ENCODE results near the gene URI1. TPM values are rescaled to one million over a fixed set of nuclear protein-coding genes. Genes with fewer than 3 reads are reported as not detected.
"Not testable (repeated sequence)": the region's sequence is repeated elsewhere in the genome, so short reads cannot be mapped to it uniquely, and the experiment has no call there.

Gene URI1
- polyA plus RNA-seq, 3 donors = 21.8 to 35.1 (median 32.5) TPM

DNA sequence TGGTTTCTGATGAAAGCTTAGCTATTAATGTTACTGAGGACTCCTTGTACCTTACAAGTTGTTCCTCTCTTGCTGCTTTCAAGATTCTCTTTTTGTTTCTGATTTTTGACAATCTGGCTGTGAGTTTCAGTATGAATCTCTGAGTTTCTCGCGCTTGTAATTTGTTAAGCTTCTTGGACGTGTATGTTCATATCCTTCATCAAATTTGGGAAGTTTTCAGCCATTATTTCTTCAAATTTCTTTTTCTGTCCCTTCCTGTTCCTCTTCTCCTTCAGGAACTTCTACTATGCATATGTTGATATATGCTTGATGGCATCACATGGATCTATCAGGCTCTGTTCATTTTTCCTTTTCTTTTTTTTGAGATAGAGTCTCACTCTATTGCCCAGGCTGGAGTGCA, 5.6 kb upstream of the URI1 start:
- H3K27ac ChIP-seq (ENCODE audit: low read depth, low read length) = no peak overlapping the region
- WGBS, 3 donors = 91 to 95% (median 94%) methylated on average over 3 of the region's 3 CpGs

DNA sequence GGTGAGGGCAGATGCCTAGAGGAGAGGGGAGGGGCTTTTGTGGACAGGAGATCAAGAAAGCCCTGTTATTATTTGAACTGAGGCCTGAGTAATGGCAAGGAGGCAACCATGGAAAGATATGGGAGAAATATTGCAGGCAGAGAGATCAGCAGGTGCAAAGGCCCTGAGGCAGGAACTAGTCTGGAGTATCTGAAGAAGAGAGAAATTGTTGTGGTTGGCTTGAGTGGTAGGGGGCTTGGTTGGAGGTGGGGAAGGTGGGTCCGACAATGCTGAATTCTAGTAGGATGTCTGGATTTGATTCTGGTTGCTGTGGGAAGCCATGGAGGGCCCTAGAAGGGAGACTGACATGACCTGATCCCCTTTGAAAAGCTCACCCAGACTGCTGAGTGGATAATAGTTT, 2.4 kb upstream of the URI1 start:
- WGBS, 3 donors = 91 to 100% (median 97%) methylated on average over 1 of the region's 1 CpG

GRCh38 chr19:29940971-29941585, 961 bp upstream of the URI1 start:
- H3K27ac ChIP-seq (ENCODE audit: low read depth, low read length) = no peak overlapping the region
- WGBS, 3 donors = 84 to 92% (median 89%) methylated on average over 9 of the region's 9 CpGs

More for the DNA sequence above, 2.4 kb upstream of the URI1 start:
- no peak overlapping the region for H3K27ac ChIP-seq (ENCODE audit: low read depth, low read length)

GRCh38 chr19:29942404-29943261, 594 bp downstream of the URI1 start:
- H3K27ac ChIP-seq (ENCODE audit: low read depth, low read length) = no peak overlapping the region
- 2% methylated on average over 60 to 75 of the region's 79 CpGs for WGBS, 3 donors

DNA sequence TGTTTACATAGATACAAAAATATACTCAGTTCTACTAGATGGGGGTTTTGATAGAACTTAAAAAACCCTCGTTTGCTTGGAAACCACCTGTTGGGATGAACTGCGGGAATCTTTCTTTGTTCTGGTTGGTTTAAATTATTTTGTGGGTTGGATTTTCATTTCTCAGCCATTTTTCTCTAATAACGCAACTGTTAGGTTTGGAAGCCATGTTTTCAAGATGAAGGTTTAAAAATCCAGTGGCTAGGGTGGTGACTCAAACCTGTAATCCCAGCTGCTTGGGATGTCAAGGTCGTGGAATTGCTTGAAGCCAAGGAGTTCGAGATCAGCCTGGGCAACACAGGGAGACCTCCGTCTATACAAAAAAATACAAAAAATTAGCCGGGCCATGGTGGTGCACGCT, 1.6 kb downstream of the URI1 start:
- 71 to 82% (median 75%) methylated on average over 8 of the region's 8 CpGs for WGBS, 3 donors
- no peak overlapping the region for H3K27ac ChIP-seq (ENCODE audit: low read depth, low read length)

- 39 to 63% (median 50%) methylated on average over 8 of the region's 8 CpGs for WGBS, 3 donors
- no peak overlapping the region for H3K27ac ChIP-seq (ENCODE audit: low read depth, low read length)
These were observed 2.5 kb downstream of the URI1 start for GRCh38 chr19:29944390-29945012.

DNA sequence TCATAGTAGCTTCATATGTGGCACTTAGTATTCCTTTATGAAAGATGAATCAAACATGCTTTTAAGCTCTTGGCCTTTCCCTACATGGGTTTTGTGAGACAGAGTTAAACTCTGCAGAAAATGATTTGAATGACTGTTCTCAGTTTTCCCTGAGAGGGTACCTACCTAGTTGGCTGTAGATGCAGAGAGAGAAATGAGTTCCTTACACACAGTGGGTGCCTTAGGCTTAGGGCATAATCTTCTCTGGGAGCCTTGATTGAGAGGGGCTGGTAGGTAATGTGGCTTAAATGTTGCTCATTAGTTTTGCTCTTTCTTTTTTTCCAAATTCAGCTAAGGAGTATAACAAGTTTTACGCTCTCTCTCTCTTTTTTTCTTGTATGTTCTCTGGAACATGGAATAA, 3.0 kb downstream of the URI1 start:
- 68 to 94% (median 76%) methylated on average over 1 of the region's 1 CpG for WGBS, 3 donors

GRCh38 chr19:29945433-29945832, 3.4 kb downstream of the URI1 start:
- WGBS, 3 donors = 44 to 60% (median 56%) methylated on average over 4 of the region's 4 CpGs
- no peak overlapping the region for H3K27ac ChIP-seq (ENCODE audit: low read depth, low read length)

More for the DNA sequence above, 3.0 kb downstream of the URI1 start:
- H3K27ac ChIP-seq (ENCODE audit: low read depth, low read length) = no peak overlapping the region

- WGBS, 3 donors = 80 to 95% (median 88%) methylated on average over 2 of the region's 2 CpGs
- no peak overlapping the region for H3K27ac ChIP-seq (ENCODE audit: low read depth, low read length)
These were observed 4.6 kb downstream of the URI1 start for GRCh38 chr19:29946645-29947044.

DNA sequence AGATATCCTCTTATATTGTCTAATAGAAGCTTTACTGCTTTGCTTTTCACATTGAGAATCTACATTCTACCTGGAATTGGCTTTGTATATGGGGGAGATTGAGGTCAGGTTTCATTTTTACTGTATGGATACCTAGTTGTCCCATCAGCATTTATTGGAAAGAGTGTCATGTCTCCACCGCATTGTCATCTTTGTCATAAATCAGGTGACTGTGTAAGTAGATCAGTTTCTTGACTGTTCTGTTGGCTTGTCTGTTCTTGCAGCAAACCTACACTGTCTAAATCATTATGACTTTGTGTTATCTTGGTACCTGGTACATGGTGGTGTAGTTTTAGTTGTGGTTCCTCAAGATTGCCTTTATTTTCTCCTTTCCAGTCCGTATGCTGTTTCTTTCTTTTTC, 5.8 kb downstream of the URI1 start:
- 85 to 91% (median 88%) methylated on average over 2 of the region's 2 CpGs for WGBS, 3 donors
- no peak overlapping the region for H3K27ac ChIP-seq (ENCODE audit: low read depth, low read length)

DNA sequence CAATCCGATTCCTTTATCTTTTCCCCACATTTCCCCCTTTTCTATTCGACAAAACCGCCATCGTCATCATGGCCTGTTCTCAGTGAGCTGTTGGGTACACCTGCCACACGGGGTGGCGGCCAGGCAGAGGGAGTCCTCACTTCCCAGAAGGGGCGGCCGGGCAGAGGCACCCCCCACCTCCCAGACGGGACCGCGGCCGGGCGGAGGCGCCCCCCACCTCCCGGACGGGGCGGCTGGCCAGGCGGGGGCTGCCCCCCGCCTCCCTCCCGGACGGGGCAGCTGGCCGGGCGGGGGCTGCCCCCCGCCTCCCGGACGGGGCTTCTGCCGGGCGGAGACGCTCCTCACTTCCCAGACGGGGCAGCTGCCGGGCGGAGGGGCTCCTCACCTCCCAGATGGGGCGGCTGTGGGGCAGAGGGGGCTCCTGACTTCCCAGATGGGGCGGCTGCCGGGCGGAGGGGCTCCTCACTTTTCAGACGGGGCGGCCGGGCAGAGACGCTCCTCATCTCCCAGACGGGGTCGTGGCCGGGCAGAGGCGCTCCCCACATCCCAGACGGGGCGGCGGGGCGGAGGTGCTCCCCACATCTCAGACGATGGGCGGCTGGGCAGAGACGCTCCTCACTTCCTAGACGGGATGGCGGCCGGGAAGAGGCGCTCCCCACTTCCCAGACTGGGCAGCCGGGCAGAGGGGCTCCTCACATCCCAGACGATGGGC, 6.9 kb downstream of the URI1 start:
- 94 to 96% (median 96%) methylated on average over 43 to 54 of the region's 57 CpGs for WGBS, 3 donors
- H3K27ac ChIP-seq (ENCODE audit: low read depth, low read length) = not testable (repeated sequence)

- 62 to 80% (median 63%) methylated on average over 1 of the region's 1 CpG for WGBS, 3 donors
- H3K27ac ChIP-seq (ENCODE audit: low read depth, low read length) = no peak overlapping the region
These were observed 10.1 kb downstream of the URI1 start for GRCh38 chr19:29952177-29952576.

GRCh38 chr19:29952646-29953045, 10.6 kb downstream of the URI1 start:
- 64 to 71% (median 71%) methylated on average over 4 of the region's 4 CpGs for WGBS, 3 donors
- H3K27ac ChIP-seq (ENCODE audit: low read depth, low read length) = no peak overlapping the region

- 93 to 96% (median 94%) methylated on average over 2 of the region's 2 CpGs for WGBS, 3 donors
- no peak overlapping the region for H3K27ac ChIP-seq (ENCODE audit: low read depth, low read length)
These were observed 11.6 kb downstream of the URI1 start for GRCh38 chr19:29953352-29954247.

- H3K27ac ChIP-seq (ENCODE audit: low read depth, low read length) = no peak overlapping the region
- 80 to 94% (median 93%) methylated on average over 6 of the region's 6 CpGs for WGBS, 3 donors
These were observed 14.8 kb downstream of the URI1 start for GRCh38 chr19:29956855-29957254.

DNA sequence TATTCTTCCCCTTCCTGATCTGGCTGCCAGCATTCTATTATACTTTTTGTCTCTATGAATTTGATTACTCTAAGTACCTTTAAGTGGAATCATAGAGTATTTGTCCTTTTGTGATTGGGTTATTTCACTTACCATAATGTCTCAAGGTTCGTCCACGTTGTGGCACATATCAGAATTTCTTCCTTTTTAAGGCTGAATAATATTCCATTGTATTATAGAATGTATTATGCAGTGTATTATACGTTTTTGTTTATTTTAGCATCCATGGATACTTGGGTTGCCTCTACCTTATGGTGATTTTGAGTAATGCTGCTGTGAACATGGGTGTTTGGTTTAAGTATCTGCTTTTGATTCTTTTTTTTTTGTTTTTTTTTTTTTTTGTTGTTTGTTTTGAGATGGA, 19.3 kb downstream of the URI1 start:
- WGBS, 3 donors = 87 to 92% (median 88%) methylated on average over 3 of the region's 3 CpGs
- H3K27ac ChIP-seq (ENCODE audit: low read depth, low read length) = no peak overlapping the region

DNA sequence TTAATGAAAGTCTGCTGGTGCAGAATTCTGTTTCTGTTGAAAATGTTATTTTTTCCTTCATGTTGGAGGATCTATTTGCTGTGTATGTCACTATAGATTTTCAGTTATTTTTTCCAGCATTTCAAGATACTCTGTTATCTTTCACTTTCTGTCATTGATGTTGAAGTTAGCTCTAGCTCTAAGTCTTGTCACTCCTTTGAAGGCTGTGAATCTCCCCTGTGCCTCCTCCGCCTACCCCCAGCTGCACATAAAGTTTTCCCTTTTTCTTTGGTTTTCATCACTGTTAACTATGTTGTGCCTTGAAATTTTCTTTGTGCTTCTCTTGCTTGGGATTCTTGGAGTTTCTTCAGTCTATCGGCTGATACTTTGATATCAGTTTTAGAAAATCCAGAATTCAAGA, 20.8 kb downstream of the URI1 start:
- no peak overlapping the region for H3K27ac ChIP-seq (ENCODE audit: low read depth, low read length)
- WGBS, 3 donors = 81 to 97% (median 92%) methylated on average over 2 of the region's 2 CpGs

GRCh38 chr19:29963576-29963975, 21.5 kb downstream of the URI1 start:
- WGBS, 3 donors = 41 to 88% (median 83%) methylated on average over 4 of the region's 4 CpGs
- H3K27ac ChIP-seq (ENCODE audit: low read depth, low read length) = no peak overlapping the region
